H1 (cell line): ENCODE measurements around the gene LSM2. TPM values are rescaled to one million over a fixed set of nuclear protein-coding genes. Genes with fewer than 3 reads are reported as not detected.

Experiments used
- CTCF ChIA-PET: fragments of 300-600 bp; sonication (Branson Sonifier 250); formaldehyde crosslinking; loops from one replicate; lab custom pipeline; 2021; ENCODE audit not compliant: partially characterized antibody; lab: Charles Lee
- POLR2A ChIA-PET: fragments of 300-600 bp; sonication (Branson Sonifier 250); formaldehyde crosslinking; loops from one replicate; lab custom pipeline; 2021; ENCODE audit warnings: inconsistent platforms; ENCODE audit not compliant: partially characterized antibody; lab: Charles Lee
- DNase-seq, 2 experiments: peaks; one replicate each; pipeline versions ENCODE4 v3.0.0 to v3.0.0-alpha.2; 2010 to 2022; ENCODE audit warnings: low spot score in 2 of 2, low read depth in 1 of 2, mixed read lengths in 1 of 2
- FAIRE-seq: peaks from 2 replicates; lab custom pipeline; 2011; peaks lifted over from hg19 to GRCh38; lab: Jason Lieb, UNC
- H2AFZ ChIP-seq: 2 replicates; pipeline ENCODE4 v1.8.1; 2012; ENCODE audit warnings: low read length, inconsistent platforms
- H2AK5ac ChIP-seq: 2 replicates; pipeline ENCODE4 v1.6.1; 2013; ENCODE audit warnings: low read depth, low read length
- H2BK120ac ChIP-seq: replicated peaks from 2 replicates; pipeline ENCODE3; 2013; ENCODE audit warnings: low read depth, low read length, inconsistent platforms
- H2BK12ac ChIP-seq: 2 replicates; pipeline ENCODE4 v1.6.1; 2013; ENCODE audit warnings: low read depth, low read length
- H2BK15ac ChIP-seq: 2 replicates; pipeline ENCODE4 v1.6.1; 2013; ENCODE audit warnings: low read length
- H2BK20ac ChIP-seq: 2 replicates; pipeline ENCODE4 v1.6.1; 2013; ENCODE audit warnings: low read length
- H2BK5ac ChIP-seq: 2 replicates; pipeline ENCODE4 v1.6.1; 2013; ENCODE audit warnings: low read depth, low read length
- H3K14ac ChIP-seq: 2 replicates; pipeline ENCODE4 v1.6.1; 2013; ENCODE audit warnings: inconsistent platforms; ENCODE audit not compliant: insufficient read length
- H3K18ac ChIP-seq: 2 replicates; pipeline ENCODE4 v1.6.1; 2013; ENCODE audit warnings: low read length; ENCODE audit errors: extremely low read depth
- H3K23ac ChIP-seq: 2 replicates; pipeline ENCODE4 v1.6.1; 2013; ENCODE audit warnings: inconsistent platforms; ENCODE audit not compliant: insufficient read length
- H3K23me2 ChIP-seq: 2 replicates; pipeline ENCODE4 v1.6.1; 2013; ENCODE audit warnings: low read depth, low read length
- H3K27ac ChIP-seq: 2 replicates; pipeline ENCODE4 v1.6.1; 2011; ENCODE audit warnings: low read depth, low read length, inconsistent platforms
- H3K27me3 ChIP-seq, 4 experiments: replicated peaks in 1 of 4; 1 replicate in 1 of 4; 2 replicates in 3 of 4; pipeline versions ENCODE4 v1.6.1 to v1.8.1; 2011 to 2013; ENCODE audit warnings: low read length in 3 of 4, mild to moderate bottlenecking in 3 of 4, inconsistent platforms in 2 of 4, mixed read lengths in 2 of 4, moderate library complexity in 1 of 4; ENCODE audit not compliant: control insufficient read depth in 3 of 4, insufficient read depth in 3 of 4; ENCODE audit errors: extremely low read depth in 1 of 4
- H3K36me3 ChIP-seq, 4 experiments: 2 replicates each; pipeline versions ENCODE4 v1.6.1 to v1.8.1; 2011 to 2013; ENCODE audit warnings: mild to moderate bottlenecking in 4 of 4, low read length in 3 of 4, moderate library complexity in 2 of 4, control low read depth in 1 of 4, inconsistent platforms in 1 of 4; ENCODE audit not compliant: insufficient read depth in 4 of 4, control insufficient read depth in 2 of 4
- H3K4ac ChIP-seq: replicated peaks from 2 replicates; pipeline ENCODE3; 2013; ENCODE audit warnings: low read length, low read depth, mixed read lengths, inconsistent platforms; ENCODE audit not compliant: insufficient read length
- H3K4me1 ChIP-seq, 4 experiments: replicated peaks in 1 of 4; 1 replicate in 1 of 4; 2 replicates in 3 of 4; pipeline versions ENCODE4 v1.6.1 to v1.8.1; 2011 to 2013; ENCODE audit warnings: low read length in 3 of 4, inconsistent platforms in 2 of 4, mixed read lengths in 1 of 4; ENCODE audit not compliant: insufficient read depth in 4 of 4, control insufficient read depth in 3 of 4
- H3K4me2 ChIP-seq, 2 experiments: 2 replicates each; pipeline versions ENCODE4 v1.6.1 to v1.8.1; 2011 to 2013; ENCODE audit warnings: low read depth in 2 of 2, low read length in 2 of 2, control low read depth in 1 of 2, inconsistent platforms in 1 of 2, mild to moderate bottlenecking in 1 of 2; ENCODE audit not compliant: insufficient read depth in 1 of 2
- H3K4me3 ChIP-seq, 4 experiments: fragments of 200-600, 300-600 bp in 1 of 4; sonication (generic), shearing (Covaris generic), sonication (Bioruptor Twin) in 1 of 4; 2 replicates each; pipeline versions ENCODE4 v1.5.1 to v1.8.1; 2011 to 2016; ENCODE audit warnings: low read length in 4 of 4, low read depth in 3 of 4, control low read depth in 2 of 4, inconsistent platforms in 2 of 4, mild to moderate bottlenecking in 2 of 4, mixed read lengths in 1 of 4, moderate library complexity in 1 of 4; ENCODE audit not compliant: insufficient read depth in 2 of 4; ENCODE audit errors: extremely low read depth in 1 of 4
- H3K56ac ChIP-seq: replicated peaks from 2 replicates; pipeline ENCODE3; 2013; ENCODE audit warnings: low read depth, mild to moderate bottlenecking, mixed read lengths, low read length, inconsistent platforms; ENCODE audit not compliant: insufficient read length
- H3K79me1 ChIP-seq: 2 replicates; pipeline ENCODE4 v1.6.1; 2013; ENCODE audit warnings: low read depth, low read length, control low read depth
- H3K79me2 ChIP-seq, 2 experiments: 2 replicates each; pipeline versions ENCODE4 v1.6.1 to v1.8.1; 2012 to 2013; ENCODE audit warnings: low read length in 2 of 2, mild to moderate bottlenecking in 2 of 2, inconsistent platforms in 1 of 2; ENCODE audit not compliant: insufficient read depth in 2 of 2, control insufficient read depth in 1 of 2
- H3K9ac ChIP-seq, 4 experiments: replicated peaks in 1 of 4; 1 replicate in 1 of 4; 2 replicates in 3 of 4; pipeline versions ENCODE4 v1.6.1 to v1.8.1; 2011 to 2013; ENCODE audit warnings: low read depth in 3 of 4, low read length in 3 of 4, control low read depth in 2 of 4, mild to moderate bottlenecking in 2 of 4, moderate library complexity in 2 of 4, inconsistent platforms in 1 of 4; ENCODE audit errors: extremely low read depth in 1 of 4
- H3K9me3 ChIP-seq, 2 experiments: 2 replicates each; pipeline versions ENCODE4 v1.6.1 to v1.8.1; 2012 to 2013; ENCODE audit warnings: mild to moderate bottlenecking in 2 of 2, moderate library complexity in 2 of 2, control low read depth in 1 of 2, inconsistent platforms in 1 of 2, low read depth in 1 of 2, low read length in 1 of 2, mixed read lengths in 1 of 2; ENCODE audit not compliant: insufficient read depth in 2 of 2
- H4K20me1 ChIP-seq, 2 experiments: replicated peaks in 1 of 2; 2 replicates each; pipeline versions ENCODE3 to v1.8.1; 2011 to 2013; ENCODE audit warnings: inconsistent platforms in 2 of 2, low read length in 2 of 2, mild to moderate bottlenecking in 1 of 2; ENCODE audit not compliant: insufficient read depth in 2 of 2, control insufficient read depth in 1 of 2
- H4K5ac ChIP-seq: 2 replicates; pipeline ENCODE4 v1.6.1; 2013; ENCODE audit warnings: low read length, low read depth, mixed read lengths, inconsistent platforms; ENCODE audit not compliant: insufficient read length
- H4K8ac ChIP-seq: 2 replicates; pipeline ENCODE4 v1.8.0; 2013; ENCODE audit warnings: mild to moderate bottlenecking, moderate library complexity, low read length, inconsistent platforms; ENCODE audit not compliant: insufficient read depth; ENCODE audit errors: extremely low read depth
- H4K91ac ChIP-seq: replicated peaks from 2 replicates; pipeline ENCODE3; 2013; ENCODE audit warnings: low read length, mixed read lengths, inconsistent platforms; ENCODE audit not compliant: insufficient read length
- TAF1 ChIP-seq: IDR thresholded peaks from 2 replicates; pipeline ENCODE4 v1.6.1; 2011; ENCODE audit warnings: mild to moderate bottlenecking, low read depth, low read length
- WGBS, 2 experiments: shearing (Covaris generic) in 1 of 2; methylation state at CpG; one replicate each; pipeline versions ENCODE4 v1.1.6 to v1.1.7; 2013 to 2015; ENCODE audit warnings: low lambda C conversion rate in 2 of 2, mixed read lengths in 2 of 2, inconsistent platforms in 1 of 2, low coverage in 1 of 2, missing lambda C conversion rate in 1 of 2; ENCODE audit not compliant: insufficient replicate concordance in 2 of 2, insufficient coverage in 1 of 2, insufficient read length in 1 of 2; ENCODE audit errors: extremely low coverage in 1 of 2, missing lambda C conversion rate in 1 of 2; 5-methylcytosine and 5-hydroxymethylcytosine counted together
- polyA plus RNA-seq, 7 experiments: library from polyadenylated mRNA; depleted of rRNA in 3 of 7; stranded (reverse) in 5 of 7; unstranded in 2 of 7; fragments of >200 nt in 5 of 7; fragments of 200-250 nt in 2 of 7; gene quantifications; 1 replicate in 5 of 7; 2 replicates in 1 of 7; 4 replicates in 1 of 7; pipeline versions ENCODE4 v1.2.1 to v1.2.3, GENCODE V29; 2011 to 2013; ENCODE audit warnings: missing spikeins in 2 of 7, mixed read lengths in 2 of 7
- total RNA-seq: library from RNA; stranded (reverse); fragmentation: NEBNext Ultra II Directional; extraction: Animal tissue kit (Norgen Biotek cat#: 25700); gene quantifications from 2 replicates; pipeline ENCODE4 v1.2.1, GENCODE V29; 2021

The LSM2 gene
- total and polyA plus RNA-seq, 2 of the 8 experiments (the other 6 are each of a cell fraction or from before 2014, with no cell fraction given), result 127 to 168 TPM

GRCh38 chr6:31847276-31847978, 40.7 kb upstream of the LSM2 start:
- CTCF ChIA-PET, result interaction anchor here (0.6 to 1.7 kb wide), 3 partner anchors 56 to 113 kb away, joined by 3 to 4 read pairs (median 3); no protein-coding TSS in a partner anchor
- no peak for DNase-seq

More at GRCh38 chr6:31847276-31847978, 40.7 kb upstream of the LSM2 start:
- H3K4ac ChIP-seq, result no peak overlapping the region
- H3K18ac ChIP-seq, result no peak overlapping the region
- H3K9me3 ChIP-seq, result no peaks in the 10 kb centered on the region; a peak in 1 of 4 replicates
- no peaks in the 10 kb centered on the region for H3K79me2 ChIP-seq
- no peak overlapping the region for H3K23ac ChIP-seq
- H2BK15ac ChIP-seq, result no peak overlapping the region
- peaks cover 0 to 2% of the 10 kb centered on the region in 2 experiments for H4K20me1 ChIP-seq
- H4K8ac ChIP-seq, result no peak overlapping the region
- H4K5ac ChIP-seq, result no peak overlapping the region
- H2BK5ac ChIP-seq, result no peak overlapping the region
- H2BK120ac ChIP-seq, result no peak overlapping the region
- FAIRE-seq, result no peak
- no peak overlapping the region for H3K4me2 ChIP-seq
- H3K36me3 ChIP-seq, result peaks cover 0 to 10% (median 0%) of the 10 kb centered on the region in 4 experiments; a peak in 2 of 8 replicates
- no peak for TF ChIP-seq TAF1
- H4K91ac ChIP-seq, result no peak overlapping the region
- POLR2A ChIA-PET, result interaction anchor here (0.5 to 12.6 kb wide), 10 partner anchors 10 to 225 kb away, joined by 3 to 189 read pairs (median 4); partner anchors contain the start of genes ABHD16A, GPANK1 and NEU1
- no peak overlapping the region for H3K14ac ChIP-seq
- H2BK20ac ChIP-seq, result no peak overlapping the region
- no peaks in the 10 kb centered on the region for H3K27me3 ChIP-seq
- H3K23me2 ChIP-seq, result no peaks in the 10 kb centered on the region
- H2AK5ac ChIP-seq, result no peak overlapping the region
- no peaks in the 10 kb centered on the region for H3K79me1 ChIP-seq
- H3K27ac ChIP-seq, result no peak overlapping the region
- H2BK12ac ChIP-seq, result no peak overlapping the region
- H3K4me3 ChIP-seq, result no peak overlapping the region
- no peak overlapping the region for H2AFZ ChIP-seq
- WGBS, 2 experiments, result 93% methylated on average over 2 of the region's 2 CpGs; no CpG with 5 or more reads in 1 of the 2 experiments
- no peaks in the 10 kb centered on the region for H3K4me1 ChIP-seq
- no peak overlapping the region for H3K56ac ChIP-seq
- no peak overlapping the region for H3K9ac ChIP-seq
